Rectal smooth muscle tissue (tissue), 1 donor: ENCODE data around the gene MYO1B.
A peak's percentile ranks its signal among the peaks of the same experiment; 100 is the strongest.

Experiments
- H3K27ac ChIP-seq: one replicate; pipeline ENCODE4 v1.7.0; 2013; ENCODE audit warnings: low read depth, low read length, inconsistent platforms
- H3K27me3 ChIP-seq: one replicate; pipeline ENCODE4 v1.7.0; 2013; ENCODE audit warnings: low read length; ENCODE audit not compliant: control insufficient read depth, insufficient read depth
- H3K36me3 ChIP-seq: one replicate; pipeline ENCODE4 v1.7.0; 2013; ENCODE audit warnings: low read length; ENCODE audit not compliant: control insufficient read depth, insufficient read depth
- H3K4me1 ChIP-seq: one replicate; pipeline ENCODE4 v1.7.0; 2013; ENCODE audit warnings: low read length; ENCODE audit not compliant: control insufficient read depth, insufficient read depth
- H3K4me3 ChIP-seq: one replicate; pipeline ENCODE4 v1.7.0; 2013; ENCODE audit warnings: low read length
- H3K9ac ChIP-seq: one replicate; pipeline ENCODE4 v1.7.0; 2013; ENCODE audit warnings: low read length

The MYO1B gene

GRCh38 chr2:191230174-191230573 lies 15.0 kb upstream of the MYO1B start:
- H3K36me3 ChIP-seq, result no peaks in the 10 kb centered on the region
- no peak overlapping the region for H3K4me3 ChIP-seq
- no peak overlapping the region for H3K27ac ChIP-seq
- H3K27me3 ChIP-seq, result no peaks in the 10 kb centered on the region
- H3K4me1 ChIP-seq, result no peaks in the 10 kb centered on the region
- no peak overlapping the region for H3K9ac ChIP-seq

GRCh38 chr2:191231995-191232394 lies 13.2 kb upstream of the MYO1B start:
- H3K27ac ChIP-seq, result no peak overlapping the region
- H3K27me3 ChIP-seq, result no peaks in the 10 kb centered on the region
- no peaks in the 10 kb centered on the region for H3K36me3 ChIP-seq
- no peak overlapping the region for H3K4me3 ChIP-seq
- no peaks in the 10 kb centered on the region for H3K4me1 ChIP-seq
- no peak overlapping the region for H3K9ac ChIP-seq

- Histone ChIP-seq H3K9ac (no peak overlapping the region), H3K27ac (no peak overlapping the region), H3K4me1 (no peaks in the 10 kb centered on the region), H3K36me3 (no peaks in the 10 kb centered on the region), H3K27me3 (no peaks in the 10 kb centered on the region), H3K4me3 (no peak overlapping the region)
These were observed 11.7 kb upstream of the MYO1B start for GRCh38 chr2:191233533-191233932.

GRCh38 chr2:191234376-191234775 lies 10.8 kb upstream of the MYO1B start:
- H3K36me3 ChIP-seq, result no peaks in the 10 kb centered on the region
- H3K27ac ChIP-seq, result no peak overlapping the region
- no peak overlapping the region for H3K9ac ChIP-seq
- H3K4me3 ChIP-seq, result no peak overlapping the region
- no peaks in the 10 kb centered on the region for H3K4me1 ChIP-seq
- H3K27me3 ChIP-seq, result no peaks in the 10 kb centered on the region

- Histone ChIP-seq H3K27me3 (no peaks in the 10 kb centered on the region), H3K36me3 (no peaks in the 10 kb centered on the region), H3K4me1 (no peaks in the 10 kb centered on the region), H3K9ac (no peak overlapping the region), H3K4me3 (no peak overlapping the region), H3K27ac (no peak overlapping the region)
These were observed 4.3 kb upstream of the MYO1B start for GRCh38 chr2:191240871-191241270.

- H3K9ac ChIP-seq, result no peak overlapping the region
- no peak overlapping the region for H3K27ac ChIP-seq
- H3K27me3 ChIP-seq, result no peaks in the 10 kb centered on the region
These were observed 3.8 kb upstream of the MYO1B start for GRCh38 chr2:191241418-191241817.

GRCh38 chr2:191243154-191243553 lies 2.0 kb upstream of the MYO1B start:
- Histone ChIP-seq H3K9ac (no peak overlapping the region), H3K27me3 (no peaks in the 10 kb centered on the region), H3K27ac (no peak overlapping the region), H3K4me3 (no peak overlapping the region), H3K4me1 (no peaks in the 10 kb centered on the region), H3K36me3 (no peaks in the 10 kb centered on the region)

More at GRCh38 chr2:191241418-191241817, 3.8 kb upstream of the MYO1B start:
- H3K4me3 ChIP-seq, result no peak overlapping the region
- no peaks in the 10 kb centered on the region for H3K4me1 ChIP-seq
- no peaks in the 10 kb centered on the region for H3K36me3 ChIP-seq

- no peaks in the 10 kb centered on the region for H3K36me3 ChIP-seq
- no peak overlapping the region for H3K4me3 ChIP-seq
- no peaks in the 10 kb centered on the region for H3K27me3 ChIP-seq
- no peak overlapping the region for H3K9ac ChIP-seq
- no peaks in the 10 kb centered on the region for H3K4me1 ChIP-seq
- no peak overlapping the region for H3K27ac ChIP-seq
These were observed 854 bp upstream of the MYO1B start for GRCh38 chr2:191244350-191244749.

GRCh38 chr2:191245869-191246531 lies 796 bp downstream of the MYO1B start:
- peak overlapping the region; percentile 32 for H3K9ac ChIP-seq
- peak overlapping the region; percentile 22 for H3K27ac ChIP-seq
- no peaks in the 10 kb centered on the region for H3K36me3 ChIP-seq
- no peaks in the 10 kb centered on the region for H3K4me1 ChIP-seq
- H3K4me3 ChIP-seq, result peak overlapping the region; percentile 79
- H3K27me3 ChIP-seq, result no peaks in the 10 kb centered on the region

- Histone ChIP-seq H3K4me1 (no peaks in the 10 kb centered on the region), H3K27ac (peak overlapping the region; percentile 13), H3K27me3 (no peaks in the 10 kb centered on the region), H3K36me3 (no peaks in the 10 kb centered on the region), H3K4me3 (peak overlapping the region; percentile 34), H3K9ac (no peak overlapping the region)
These were observed 1.7 kb downstream of the MYO1B start for GRCh38 chr2:191246820-191247380.

GRCh38 chr2:191247381-191248057 lies 2.3 kb downstream of the MYO1B start:
- no peaks in the 10 kb centered on the region for H3K4me1 ChIP-seq
- H3K9ac ChIP-seq, result no peak overlapping the region
- H3K27ac ChIP-seq, result no peak overlapping the region
- H3K27me3 ChIP-seq, result no peaks in the 10 kb centered on the region
- no peaks in the 10 kb centered on the region for H3K36me3 ChIP-seq
- no peak overlapping the region for H3K4me3 ChIP-seq

- H3K4me3 ChIP-seq, result no peak overlapping the region
- H3K4me1 ChIP-seq, result no peaks in the 10 kb centered on the region
- no peak overlapping the region for H3K9ac ChIP-seq
- H3K27me3 ChIP-seq, result no peaks in the 10 kb centered on the region
- H3K27ac ChIP-seq, result no peak overlapping the region
- no peaks in the 10 kb centered on the region for H3K36me3 ChIP-seq
These were observed 4.1 kb downstream of the MYO1B start for GRCh38 chr2:191249156-191249813.
